ENCODE data around the gene TUBB. TPM values are rescaled to one million over a fixed set of nuclear protein-coding genes. Genes with fewer than 3 reads are reported as not detected.

The TUBB gene
- total RNA-seq, 3 donors from 2014 or later: 113 to 328 (median 307) TPM

DNA sequence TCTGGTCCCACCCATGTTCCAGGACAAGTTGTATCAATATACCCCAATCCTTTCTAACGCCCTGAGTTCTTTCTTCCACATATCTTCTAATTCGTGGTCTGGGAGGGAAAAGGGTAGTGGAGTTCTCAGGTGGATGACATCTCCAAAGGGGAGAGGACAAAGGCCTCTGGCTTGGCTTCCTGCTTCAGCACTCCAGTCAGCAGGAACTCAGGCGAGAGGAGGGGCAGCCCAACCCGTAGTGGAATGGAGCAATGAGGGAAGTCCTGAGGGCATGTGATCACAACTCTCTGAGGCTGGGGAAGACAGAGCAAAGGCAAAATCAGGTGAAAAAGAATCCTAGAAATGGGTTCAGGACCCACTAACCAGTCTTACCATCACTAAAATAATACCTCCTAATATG, 19.8 kb upstream of the TUBB start:
- TF ChIP-seq, protein P1, sequence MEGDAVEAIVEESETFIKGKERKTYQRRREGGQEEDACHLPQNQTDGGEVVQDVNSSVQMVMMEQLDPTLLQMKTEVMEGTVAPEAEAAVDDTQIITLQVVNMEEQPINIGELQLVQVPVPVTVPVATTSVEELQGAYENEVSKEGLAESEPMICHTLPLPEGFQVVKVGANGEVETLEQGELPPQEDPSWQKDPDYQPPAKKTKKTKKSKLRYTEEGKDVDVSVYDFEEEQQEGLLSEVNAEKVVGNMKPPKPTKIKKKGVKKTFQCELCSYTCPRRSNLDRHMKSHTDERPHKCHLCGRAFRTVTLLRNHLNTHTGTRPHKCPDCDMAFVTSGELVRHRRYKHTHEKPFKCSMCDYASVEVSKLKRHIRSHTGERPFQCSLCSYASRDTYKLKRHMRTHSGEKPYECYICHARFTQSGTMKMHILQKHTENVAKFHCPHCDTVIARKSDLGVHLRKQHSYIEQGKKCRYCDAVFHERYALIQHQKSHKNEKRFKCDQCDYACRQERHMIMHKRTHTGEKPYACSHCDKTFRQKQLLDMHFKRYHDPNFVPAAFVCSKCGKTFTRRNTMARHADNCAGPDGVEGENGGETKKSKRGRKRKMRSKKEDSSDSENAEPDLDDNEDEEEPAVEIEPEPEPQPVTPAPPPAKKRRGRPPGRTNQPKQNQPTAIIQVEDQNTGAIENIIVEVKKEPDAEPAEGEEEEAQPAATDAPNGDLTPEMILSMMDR (IDR thresholded peaks at IDR 0.05): no peak
- ATAC-seq (peak; percentile 84), DNase-seq (peak in 1 of 3 donors; percentile 55)
- no peak overlapping the region for H3K4me3 ChIP-seq
- H3K4me1 ChIP-seq (ENCODE audit: low read depth): no peaks in the 10 kb centered on the region
- no peaks in the 10 kb centered on the region for H3K36me3 ChIP-seq (ENCODE audit: low read depth)
- H3K9me3 ChIP-seq: no peaks in the 10 kb centered on the region
- intact Hi-C loops (cut with DNase I, micrococcal nuclease): no loop called here

DNA sequence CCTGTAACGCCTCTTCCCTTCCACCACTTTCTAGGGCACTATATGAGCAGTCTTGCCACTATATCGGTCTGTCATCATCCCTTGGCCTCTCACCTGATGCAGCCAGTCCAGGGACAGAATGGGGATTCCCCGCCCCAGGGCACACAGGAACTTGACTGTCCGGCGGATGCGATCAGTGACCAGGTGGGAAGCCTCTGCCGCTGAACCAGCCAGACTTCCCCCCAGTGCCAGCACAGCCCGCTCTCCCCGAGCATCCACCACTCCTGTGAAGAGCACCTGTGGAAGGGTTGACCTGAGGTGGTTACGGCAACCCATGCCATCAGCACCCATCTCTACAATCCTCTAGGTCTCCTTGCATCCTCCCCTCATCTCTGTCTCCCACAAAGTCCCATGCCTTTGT, 17.1 kb upstream of the TUBB start:
- Histone ChIP-seq H3K4me3 (no peak overlapping the region), H3K9me3 (no peaks in the 10 kb centered on the region), H3K36me3 (ENCODE audit: low read depth) (no peaks in the 10 kb centered on the region), H3K4me1 (ENCODE audit: low read depth) (no peaks in the 10 kb centered on the region)
- ATAC-seq (no peak), DNase-seq (peak in 1 of 3 donors; percentile 36)
- intact Hi-C loops (cut with DNase I, micrococcal nuclease): no loop called here
- TF ChIP-seq, protein P1 (IDR thresholded peaks at IDR 0.05): no peak

DNA sequence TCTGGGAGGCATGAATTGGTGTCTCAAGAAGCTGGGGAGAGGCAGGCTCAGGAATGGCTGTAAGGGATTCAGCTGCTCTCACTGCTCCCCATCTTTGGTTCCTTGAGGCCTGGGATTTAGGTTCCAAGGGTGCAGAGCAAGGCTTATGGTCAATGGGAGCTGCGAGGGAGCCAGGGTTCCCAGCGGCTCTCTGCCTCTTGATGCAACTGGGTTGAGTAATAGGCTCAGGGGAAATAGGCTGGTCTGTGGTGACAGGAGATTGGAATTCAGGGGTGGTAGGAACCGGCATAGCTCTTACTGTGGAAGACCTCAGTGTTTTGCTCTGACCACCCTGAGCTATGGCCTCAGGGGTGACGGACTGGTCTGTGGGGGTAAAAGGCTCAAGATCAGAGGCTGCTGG, 16.3 kb upstream of the TUBB start:
- Histone ChIP-seq H3K36me3 (ENCODE audit: low read depth) (no peaks in the 10 kb centered on the region), H3K4me3 (no peak overlapping the region), H3K9me3 (no peaks in the 10 kb centered on the region), H3K4me1 (ENCODE audit: low read depth) (no peaks in the 10 kb centered on the region)
- intact Hi-C loops (cut with DNase I, micrococcal nuclease): no loop called here
- DNase-seq: peak in 1 of 3 donors; percentile 13
- TF ChIP-seq, protein P1 (IDR thresholded peaks at IDR 0.05): no peak
- no peak for ATAC-seq

DNA sequence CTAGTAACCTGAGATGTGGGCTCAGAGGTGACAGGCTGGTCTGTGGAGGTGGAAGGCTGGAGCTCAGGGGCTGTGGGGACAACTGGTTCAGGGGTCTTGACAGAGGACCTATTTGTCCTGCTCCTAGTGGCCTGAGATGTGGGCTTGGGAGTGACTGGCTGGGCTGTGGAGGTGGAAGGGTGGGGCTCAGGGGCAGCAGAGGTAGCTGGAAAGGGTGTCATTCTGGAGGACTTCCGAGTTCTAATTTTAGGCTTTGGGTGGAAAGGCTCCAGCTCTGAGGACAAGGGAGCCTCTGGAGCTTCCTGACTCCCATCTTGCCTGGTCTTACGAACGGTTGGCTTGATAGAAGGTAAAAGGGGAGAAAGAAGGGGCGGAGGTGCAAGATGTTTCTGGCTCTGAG, 14.5 kb upstream of the TUBB start:
- intact Hi-C loops (cut with DNase I, micrococcal nuclease): no loop called here
- ATAC-seq (no peak), DNase-seq (no peak)
- H3K4me1 ChIP-seq (ENCODE audit: low read depth): no peaks in the 10 kb centered on the region
- no peak overlapping the region for H3K4me3 ChIP-seq
- TF ChIP-seq, protein P1 (IDR thresholded peaks at IDR 0.05): no peak
- no peaks in the 10 kb centered on the region for H3K36me3 ChIP-seq (ENCODE audit: low read depth)
- H3K9me3 ChIP-seq: no peaks in the 10 kb centered on the region

DNA sequence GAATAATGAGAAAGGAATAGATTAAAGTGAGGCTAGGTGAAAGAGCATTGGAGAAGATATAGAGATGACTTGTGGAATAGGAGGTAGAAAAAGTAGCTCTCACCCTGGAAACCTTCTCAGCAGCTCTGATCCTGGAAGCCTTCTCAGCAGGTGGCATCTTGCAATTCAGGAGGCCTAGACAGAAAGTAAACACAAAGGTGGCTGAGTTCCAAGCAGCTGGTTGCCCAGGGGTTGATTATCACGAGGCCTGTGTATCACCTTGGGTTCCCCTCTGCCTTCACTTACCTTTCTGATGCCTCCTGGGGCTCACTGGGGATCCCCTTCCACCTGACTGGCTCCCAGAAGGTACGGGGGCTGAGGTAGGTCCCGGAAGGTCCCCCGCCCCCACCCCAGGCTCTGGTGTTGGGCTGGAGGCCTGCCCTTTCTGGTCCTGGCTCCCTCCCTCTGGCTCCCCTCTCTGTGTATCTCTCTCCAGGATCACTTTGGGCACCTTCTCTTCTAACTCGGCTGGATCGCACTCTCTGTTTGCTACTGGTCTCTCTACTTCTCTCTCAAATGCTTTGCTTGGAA, 12.8 kb upstream of the TUBB start:
- peak; percentile 73 for ATAC-seq
- DNase-seq: peak in 2 of 3 donors; percentile 10 to 50
- H3K4me1 ChIP-seq (ENCODE audit: low read depth): no peaks in the 10 kb centered on the region

More for the DNA sequence above, 12.8 kb upstream of the TUBB start:
- Histone ChIP-seq H3K4me3 (no peak overlapping the region), H3K36me3 (ENCODE audit: low read depth) (no peaks in the 10 kb centered on the region), H3K9me3 (no peaks in the 10 kb centered on the region)
- TF ChIP-seq, protein P1 (IDR thresholded peaks at IDR 0.05): no peak
- intact Hi-C loops (cut with DNase I, micrococcal nuclease): no loop called here

Data from mucosa of descending colon (tissue), 3 donors.